HepG2 (cell line): ENCODE results near the gene TMEM156. TPM values are rescaled to one million over a fixed set of nuclear protein-coding genes. Genes with fewer than 3 reads are reported as not detected.

ENCODE experiments used
- ATAC-seq: fragments of 200-7000 bp; cut with Tn5 transposase; 3 replicates; pipeline ENCODE4 v1.9.1; 2020; ENCODE audit warnings: mild to moderate bottlenecking, moderate library complexity
- BruUV-seq: library from RNA; stranded (reverse); fragments of 400-500 nt; replicated peaks from 2 replicates; lab custom pipeline; 2021; lab: Mats Ljungman, UMichigan
- CTCF ChIA-PET: fragments of 300-600 bp; formaldehyde crosslinking; extraction: SDS; loops from one replicate; lab custom pipeline; 2021; ENCODE audit warnings: low total read pairs, inconsistent platforms, low intra/inter-chr PET ratio; lab: Yijun Ruan, JAX
- POLR2A ChIA-PET: fragments of 350-600 bp; sonication (Branson Sonifier 250); formaldehyde crosslinking; loops from one replicate; lab custom pipeline; 2020; ENCODE audit warnings: antibody characterized with exemption, inconsistent platforms; lab: Yijun Ruan, JAX
- DNase-seq: peaks from one replicate; pipeline ENCODE4 v3.0.0-alpha.2; 2015; ENCODE audit warnings: low spot score
- FAIRE-seq: peaks from 3 replicates; lab custom pipeline; 2011; peaks lifted over from hg19 to GRCh38; lab: Jason Lieb, UNC
- H2AFZ ChIP-seq: one replicate; pipeline ENCODE4 v1.6.1; 2011; ENCODE audit warnings: low read length, inconsistent platforms
- H3K27ac ChIP-seq: fragments of 300-600 bp; 3 replicates; pipeline ENCODE4 v1.8.0; 2011; ENCODE audit warnings: mixed run types, mild to moderate bottlenecking, mixed read lengths, low read length, inconsistent platforms; ENCODE audit not compliant: insufficient read depth; ENCODE audit errors: extremely low read length
- H3K27me3 ChIP-seq, 2 experiments: fragments of 200-600 bp in 1 of 2; 2 replicates in 1 of 2; 3 replicates in 1 of 2; pipeline versions ENCODE4 v1.6.0 to v1.8.0; 2011; ENCODE audit warnings: low read length in 2 of 2, mild to moderate bottlenecking in 2 of 2, moderate library complexity in 2 of 2, inconsistent platforms in 1 of 2; ENCODE audit not compliant: insufficient read depth in 2 of 2, control insufficient read depth in 1 of 2
- H3K36me3 ChIP-seq, 2 experiments: fragments of 200-600 bp in 1 of 2; replicated peaks in 1 of 2; 2 replicates in 1 of 2; 3 replicates in 1 of 2; pipeline versions ENCODE4 v1.5.1 to v1.8.0; 2011; ENCODE audit warnings: low read length in 2 of 2, inconsistent platforms in 1 of 2; ENCODE audit not compliant: insufficient read depth in 2 of 2, control insufficient read depth in 1 of 2
- H3K4me1 ChIP-seq: 2 replicates; pipeline ENCODE4 v1.5.1; 2012; ENCODE audit warnings: low read length, inconsistent platforms; ENCODE audit not compliant: insufficient read depth
- H3K4me2 ChIP-seq: 2 replicates; pipeline ENCODE4 v1.6.0; 2011; ENCODE audit warnings: low read depth, low read length, inconsistent platforms
- H3K4me3 ChIP-seq, 3 experiments: fragments of 200-600 bp in 1 of 3; sonication (generic), shearing (Covaris generic) in 1 of 3; replicated peaks in 1 of 3; 2 replicates each; pipeline ENCODE4 v1.5.1; 2011 to 2016; ENCODE audit warnings: low read length in 3 of 3, inconsistent platforms in 2 of 3, low read depth in 2 of 3, mild to moderate bottlenecking in 2 of 3, control low read depth in 1 of 3, mixed read lengths in 1 of 3; ENCODE audit not compliant: insufficient read depth in 1 of 3
- H3K79me2 ChIP-seq: one replicate; pipeline ENCODE4 v1.6.1; 2011; ENCODE audit warnings: low read length, inconsistent platforms; ENCODE audit not compliant: insufficient read depth
- H3K9ac ChIP-seq: 2 replicates; pipeline ENCODE4 v1.6.0; 2011; ENCODE audit warnings: mild to moderate bottlenecking, low read depth, low read length, inconsistent platforms; ENCODE audit not compliant: insufficient read depth
- H3K9me3 ChIP-seq: 2 replicates; pipeline ENCODE4 v1.5.1; 2012; ENCODE audit warnings: mild to moderate bottlenecking, low read length
- H4K20me1 ChIP-seq: 2 replicates; pipeline ENCODE4 v1.6.0; 2011; ENCODE audit warnings: inconsistent platforms, mild to moderate bottlenecking, low read length, moderate library complexity; ENCODE audit not compliant: insufficient read depth
- DMTF1 ChIP-seq: sonication (generic); formaldehyde crosslinking; IDR thresholded peaks from 2 replicates; pipeline ENCODE4 v1.4.0; 2020; ENCODE audit warnings: mild to moderate bottlenecking, missing genetic modification reagents
- IRF9 ChIP-seq: sonication (generic); formaldehyde crosslinking; IDR thresholded peaks from 2 replicates; pipeline ENCODE4 v1.8.0; 2022; ENCODE audit warnings: missing genetic modification reagents, mild to moderate bottlenecking, borderline replicate concordance
- MAFK ChIP-seq, 2 experiments: IDR thresholded peaks in 1 of 2; conservative IDR thresholded peaks in 1 of 2; 2 replicates each; pipeline ENCODE4 v1.6.1; 2011; ENCODE audit warnings: improper control_type of control experiment in 2 of 2, low read length in 2 of 2
- RAD21 ChIP-seq: fragments of 450-650 bp; formaldehyde crosslinking; IDR thresholded peaks from 2 replicates; pipeline ENCODE4 v1.5.0; 2020; ENCODE audit warnings: mild to moderate bottlenecking
- YEATS2 ChIP-seq: sonication (generic); formaldehyde crosslinking; IDR thresholded peaks from 2 replicates; pipeline ENCODE4 v1.4.0; 2020; ENCODE audit warnings: missing genetic modification reagents, borderline replicate concordance
- ZFP1 ChIP-seq: IDR thresholded peaks from 2 replicates; pipeline ENCODE4 v1.6.1; 2016
- ZNF136 ChIP-seq: sonication (generic); formaldehyde crosslinking; IDR thresholded peaks from 2 replicates; pipeline ENCODE4 v1.8.1; 2022; ENCODE audit warnings: low read depth, mild to moderate bottlenecking, moderate library complexity, missing genetic modification reagents
- WGBS: methylation state at CpG from one replicate; pipeline ENCODE4 v1.1.6; 2017; ENCODE audit warnings: low lambda C conversion rate; 5-methylcytosine and 5-hydroxymethylcytosine counted together
- in situ Hi-C: cut with HindIII; loops from 2 replicates; pipeline ENCODE4 v1.10.0; 2017; ENCODE audit warnings: low pct_unique_long_range_greater_than_20kb; ENCODE audit not compliant: extremely low pct_ligation_motif_present
- intact Hi-C: fragments of 100-400 bp; cut with micrococcal nuclease; formaldehyde crosslinking; loops from one replicate; pipeline ENCODE4 v1.10.0; 2022; ENCODE audit not compliant: unreplicated experiment
- polyA plus RNA-seq, 8 experiments: library from polyadenylated mRNA; depleted of rRNA in 3 of 8; stranded (reverse) in 7 of 8; unstranded in 1 of 8; fragments of >200 nt; fragmentation: Illumina TruSeq in 4 of 8; extraction: Trizol in 4 of 8; gene quantifications; 2 replicates each; pipeline versions ENCODE4 v1.2.1 to v1.2.3, GENCODE V29; 2011 to 2016; ENCODE audit warnings: low read depth in 4 of 8, missing spikeins in 1 of 8, mixed read lengths in 1 of 8; ENCODE audit not compliant: insufficient read depth in 1 of 8
- total RNA-seq, 5 experiments: library from RNA; depleted of rRNA; stranded (reverse); fragments of >200 nt; fragmentation: Illumina TruSeq; extraction: Trizol; gene quantifications; 2 replicates each; pipeline ENCODE4 v1.2.3, GENCODE V29; 2016; ENCODE audit warnings: low read depth in 1 of 5

Gene TMEM156
- total and polyA plus RNA-seq, 2 of the 13 experiments (the other 11 are each of a cell fraction or from before 2014, with no cell fraction given) = 1.6 TPM; not detected in 1

DNA sequence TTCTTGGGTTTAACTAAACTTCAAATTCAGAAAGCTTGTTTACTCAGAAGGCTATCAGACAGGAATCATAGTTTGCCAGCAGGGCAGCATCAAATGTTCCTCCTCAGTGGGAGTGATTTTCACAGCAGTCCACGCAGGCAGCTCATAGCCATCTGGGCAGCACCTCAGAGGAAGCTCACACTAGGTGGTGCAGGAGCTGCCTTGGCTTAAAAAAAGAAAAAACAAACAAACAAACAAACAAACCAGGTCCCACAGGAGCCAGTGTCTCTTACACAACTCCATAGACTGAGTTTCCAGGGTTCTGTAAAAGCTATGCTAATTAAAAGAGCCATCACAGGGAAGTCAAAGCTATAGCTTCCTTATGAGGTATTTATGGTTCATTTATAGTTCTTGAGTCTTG lies 19.3 kb upstream of the TMEM156 start:
- H3K9me3 ChIP-seq = no peaks in the 10 kb centered on the region
- no peaks in the 10 kb centered on the region for H3K27me3 ChIP-seq
- WGBS = 93% methylated on average over 1 of the region's 1 CpG
- BruUV-seq = no TSS peak
- POLR2A ChIA-PET = interaction anchor here (1.4 kb wide), 1 partner anchor 9 kb away, joined by 7 read pairs; no protein-coding TSS in a partner anchor
- ATAC-seq (no peak), FAIRE-seq (no peak), DNase-seq (no peak)
- in situ Hi-C loops = no loop called here
- no peak overlapping the region for H3K9ac ChIP-seq
- CTCF ChIA-PET = no interaction called here
- peaks cover 70% of the 10 kb centered on the region for H3K79me2 ChIP-seq
- intact Hi-C loops = no loop called here
- H3K36me3 ChIP-seq = no peaks in the 10 kb centered on the region
- H3K4me3 ChIP-seq = no peak overlapping the region
- H3K27ac ChIP-seq = no peak overlapping the region
- H4K20me1 ChIP-seq = 0 out of 2 replicates have a peak, but pooled peaks cover 4% of the 10 kb centered on the region
- H3K4me2 ChIP-seq = no peak overlapping the region
- H3K4me1 ChIP-seq = peaks cover 36% of the 10 kb centered on the region
- no peak overlapping the region for H2AFZ ChIP-seq
- no peak for TF ChIP-seq RAD21 (CRISPR knock-in tag)
- no peak for TF ChIP-seq IRF9
- no peak for TF ChIP-seq YEATS2 (CRISPR knock-in tag)
- no peak for TF ChIP-seq ZNF136 (CRISPR knock-in tag)

DNA sequence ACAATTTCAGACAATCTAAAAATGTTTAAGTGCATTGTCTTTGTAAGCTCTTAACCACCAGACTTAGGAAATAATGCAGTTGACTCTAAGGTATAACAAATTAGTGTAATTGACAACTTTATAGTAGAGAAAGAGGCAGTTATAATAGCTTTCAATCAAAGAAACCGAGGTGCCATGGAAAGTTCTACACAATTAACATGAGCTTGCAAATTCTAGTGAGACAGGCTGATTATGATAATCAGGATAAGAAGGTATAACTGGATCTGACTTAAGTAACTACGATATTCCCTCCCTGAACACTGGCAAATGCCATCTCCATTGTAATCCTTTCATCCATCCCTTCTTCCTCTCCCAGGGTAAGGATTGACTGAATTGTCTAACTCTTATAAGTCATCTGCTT lies 18.4 kb upstream of the TMEM156 start:
- BruUV-seq = no TSS peak
- Histone ChIP-seq H3K4me2 (no peak overlapping the region), H3K4me1 (peaks cover 40% of the 10 kb centered on the region), H3K36me3 (no peaks in the 10 kb centered on the region), H3K27ac (no peak overlapping the region), H2AFZ (no peak overlapping the region), H3K9ac (no peak overlapping the region), H3K79me2 (peaks cover 78% of the 10 kb centered on the region), H3K9me3 (no peaks in the 10 kb centered on the region), H4K20me1 (peaks cover 11% of the 10 kb centered on the region; the same call in 1 of the 2 replicates), H3K4me3 (no peak overlapping the region), H3K27me3 (no peaks in the 10 kb centered on the region)
- ChIA-PET POLR2A (interaction anchor here (1.2 kb wide), 1 partner anchor 105 kb away, joined by 5 read pairs; no protein-coding TSS in a partner anchor), CTCF (no interaction called here)
- no peak for TF ChIP-seq DMTF1 (CRISPR knock-in tag)
- TF ChIP-seq MAFK (conservative IDR thresholded peaks at IDR 0.05 in 1 of 2, IDR thresholded peaks at IDR 0.05 in 1 of 2; ENCODE audit: low read length in 2 of 2) = peak in 1 of 2 experiments; percentile 30; a peak in 2 of 4 replicates
- no peak for TF ChIP-seq ZFP1 (CRISPR knock-in tag)
- 98% methylated on average over 2 of the region's 2 CpGs for WGBS
- in situ Hi-C loops = no loop called here
- intact Hi-C loops = no loop called here
- no peak for ATAC-seq
- FAIRE-seq = no peak
- DNase-seq = no peak
